H9 (cell line): ENCODE results near the gene MRM3. TPM values are rescaled to one million over a fixed set of nuclear protein-coding genes. Genes with fewer than 3 reads are reported as not detected.
"Not testable (repeated sequence)": the region's sequence is repeated elsewhere in the genome, so short reads cannot be mapped to it uniquely, and the experiment has no call there.

Source experiments
- DNase-seq: peaks from one replicate; pipeline ENCODE4 v3.0.0-alpha.2; 2017
- H2AFZ ChIP-seq: one replicate; pipeline ENCODE4 v1.6.1; 2013; ENCODE audit warnings: mild to moderate bottlenecking, low read length, control low read depth, moderate library complexity
- H2AK5ac ChIP-seq: 2 replicates; pipeline ENCODE4 v1.6.1; 2013; ENCODE audit warnings: low read length, control low read depth, mixed read lengths; ENCODE audit not compliant: insufficient read length
- H2BK120ac ChIP-seq: one replicate; pipeline ENCODE4 v1.6.1; 2013; ENCODE audit warnings: low read depth, mild to moderate bottlenecking, low read length, control low read depth, inconsistent platforms; ENCODE audit not compliant: poor library complexity, severe bottlenecking
- H2BK12ac ChIP-seq: 2 replicates; pipeline ENCODE4 v1.6.1; 2013; ENCODE audit warnings: low read length, control low read depth, mixed read lengths, low read depth; ENCODE audit not compliant: insufficient read length
- H2BK15ac ChIP-seq: 2 replicates; pipeline ENCODE4 v1.6.1; 2013; ENCODE audit warnings: low read depth, low read length, control low read depth
- H2BK20ac ChIP-seq: one replicate; pipeline ENCODE4 v1.6.1; 2013; ENCODE audit warnings: low read depth, mild to moderate bottlenecking, low read length, control low read depth, inconsistent platforms; ENCODE audit not compliant: poor library complexity, severe bottlenecking
- H2BK5ac ChIP-seq: 2 replicates; pipeline ENCODE4 v1.6.1; 2013; ENCODE audit warnings: low read length, control low read depth, mixed read lengths; ENCODE audit not compliant: insufficient read length
- H3K14ac ChIP-seq: 2 replicates; pipeline ENCODE4 v1.6.1; 2013; ENCODE audit warnings: low read length, control low read depth; ENCODE audit not compliant: insufficient read depth
- H3K18ac ChIP-seq: 2 replicates; pipeline ENCODE4 v1.6.1; 2013; ENCODE audit warnings: low read depth, mild to moderate bottlenecking, mixed read lengths, low read length, control low read depth; ENCODE audit not compliant: insufficient read length
- H3K23ac ChIP-seq: 2 replicates; pipeline ENCODE4 v1.6.1; 2013; ENCODE audit warnings: low read length, control low read depth, mixed read lengths, low read depth; ENCODE audit not compliant: insufficient read length
- H3K23me2 ChIP-seq: 2 replicates; pipeline ENCODE4 v1.6.1; 2013; ENCODE audit warnings: low read depth, mild to moderate bottlenecking, mixed read lengths, low read length, control low read depth; ENCODE audit not compliant: insufficient read length, poor library complexity, severe bottlenecking
- H3K27ac ChIP-seq: 2 replicates; pipeline ENCODE4 v1.5.1; 2013; ENCODE audit warnings: low read length, control low read depth, mixed read lengths, low read depth; ENCODE audit not compliant: insufficient read length
- H3K27me3 ChIP-seq: 2 replicates; pipeline ENCODE4 v1.6.1; 2013; ENCODE audit warnings: low read length, control low read depth, inconsistent platforms; ENCODE audit not compliant: insufficient read depth
- H3K4ac ChIP-seq: 2 replicates; pipeline ENCODE4 v1.6.1; 2013; ENCODE audit warnings: low read depth, mild to moderate bottlenecking, control low read depth, inconsistent platforms, low read length, moderate library complexity
- H3K4me1 ChIP-seq: 2 replicates; pipeline ENCODE4 v1.6.1; 2013; ENCODE audit warnings: low read length, control low read depth, inconsistent platforms; ENCODE audit not compliant: insufficient read depth
- H3K4me2 ChIP-seq: 2 replicates; pipeline ENCODE4 v1.6.1; 2013; ENCODE audit warnings: low read length, control low read depth, mixed read lengths; ENCODE audit not compliant: insufficient read length, insufficient read depth
- H3K56ac ChIP-seq: 2 replicates; pipeline ENCODE4 v1.6.1; 2013; ENCODE audit warnings: low read depth, mild to moderate bottlenecking, mixed read lengths, low read length, control low read depth; ENCODE audit not compliant: insufficient read length
- H3K79me1 ChIP-seq: 2 replicates; pipeline ENCODE4 v1.6.1; 2013; ENCODE audit warnings: low read depth, mild to moderate bottlenecking, moderate library complexity, low read length, control low read depth, inconsistent platforms; ENCODE audit not compliant: insufficient read depth, poor library complexity, severe bottlenecking
- H3K79me2 ChIP-seq: 2 replicates; pipeline ENCODE4 v1.6.1; 2013; ENCODE audit warnings: low read length, control low read depth, inconsistent platforms; ENCODE audit not compliant: insufficient read depth
- H3K9ac ChIP-seq: 2 replicates; pipeline ENCODE4 v1.6.1; 2013; ENCODE audit warnings: low read length, control low read depth, mixed read lengths; ENCODE audit not compliant: insufficient read length; ENCODE audit errors: extremely low read depth
- H3K9me3 ChIP-seq: one replicate; pipeline ENCODE4 v1.6.1; 2013; ENCODE audit warnings: low read depth, low read length, inconsistent platforms; ENCODE audit not compliant: control insufficient read depth
- H3T11ph ChIP-seq: one replicate; pipeline ENCODE4 v1.6.1; 2013; ENCODE audit warnings: mild to moderate bottlenecking, low read length, control low read depth, inconsistent platforms
- H4K20me1 ChIP-seq: one replicate; pipeline ENCODE4 v1.6.1; 2013; ENCODE audit not compliant: control insufficient read depth, insufficient read length, insufficient read depth
- H4K5ac ChIP-seq: 2 replicates; pipeline ENCODE4 v1.6.1; 2013; ENCODE audit warnings: low read depth, mild to moderate bottlenecking, mixed read lengths, low read length, control low read depth; ENCODE audit not compliant: insufficient read length
- H4K8ac ChIP-seq: replicated peaks from 2 replicates; pipeline ENCODE4 v1.6.1; 2013; ENCODE audit warnings: low read length, control low read depth, mixed read lengths, low read depth; ENCODE audit not compliant: insufficient read length
- H4K91ac ChIP-seq: 2 replicates; pipeline ENCODE4 v1.6.1; 2013; ENCODE audit warnings: low read depth, mild to moderate bottlenecking, moderate library complexity, mixed read lengths, low read length, control low read depth; ENCODE audit not compliant: insufficient read length
- H3K27ac Mint-ChIP-seq, 3 experiments: 2 replicates in 2 of 3; 3 replicates in 1 of 3; pipeline ENCODE4 v1.8.0; 2020 to 2021; ENCODE audit warnings: mixed read lengths in 3 of 3, mild to moderate bottlenecking in 1 of 3, moderate library complexity in 1 of 3
- H3K27me3 Mint-ChIP-seq: 2 replicates; pipeline ENCODE4 v1.8.0; 2021; ENCODE audit warnings: low read depth, mild to moderate bottlenecking, moderate library complexity, mixed read lengths
- H3K36me3 Mint-ChIP-seq, 3 experiments: 2 replicates in 2 of 3; 3 replicates in 1 of 3; pipeline ENCODE4 v1.8.0; 2020 to 2021; ENCODE audit warnings: low read depth in 3 of 3, mixed read lengths in 3 of 3; ENCODE audit not compliant: insufficient read depth in 1 of 3
- H3K4me1 Mint-ChIP-seq, 2 experiments: 2 replicates each; pipeline ENCODE4 v1.8.0; 2020; ENCODE audit warnings: mixed read lengths in 2 of 2
- H3K4me3 Mint-ChIP-seq, 2 experiments: 2 replicates in 1 of 2; 3 replicates in 1 of 2; pipeline ENCODE4 v1.8.0; 2020 to 2021; ENCODE audit warnings: mild to moderate bottlenecking in 2 of 2, mixed read lengths in 2 of 2, moderate library complexity in 1 of 2
- H3K9me3 Mint-ChIP-seq, 2 experiments: 2 replicates in 1 of 2; 3 replicates in 1 of 2; pipeline ENCODE4 v1.8.0; 2020; ENCODE audit warnings: mild to moderate bottlenecking in 2 of 2, mixed read lengths in 2 of 2, moderate library complexity in 1 of 2
- WGBS: extraction: QIAGEN DNeasy Blood & Tissue Kit; methylation state at CpG from one replicate; pipeline ENCODE4 v1.1.7; 2013; ENCODE audit warnings: missing lambda C conversion rate, low lambda C conversion rate, mixed read lengths; ENCODE audit not compliant: insufficient read length; ENCODE audit errors: extremely low coverage; 5-methylcytosine and 5-hydroxymethylcytosine counted together
- total RNA-seq: library from RNA; stranded (reverse); gene quantifications from 2 replicates; pipeline ENCODE4 v1.2.1, GENCODE V29; 2021
- TF ChIP-seq, protein P1 (sequence below): fragments of 200-600 bp; sonication (generic); conservative IDR thresholded peaks from 3 replicates; pipeline ENCODE4 v1.8.0; 2021; ENCODE audit warnings: antibody characterized with exemption, mild to moderate bottlenecking

Gene MRM3
- total RNA-seq, 1 experiment from 2014 or later: 25.3 TPM

DNA sequence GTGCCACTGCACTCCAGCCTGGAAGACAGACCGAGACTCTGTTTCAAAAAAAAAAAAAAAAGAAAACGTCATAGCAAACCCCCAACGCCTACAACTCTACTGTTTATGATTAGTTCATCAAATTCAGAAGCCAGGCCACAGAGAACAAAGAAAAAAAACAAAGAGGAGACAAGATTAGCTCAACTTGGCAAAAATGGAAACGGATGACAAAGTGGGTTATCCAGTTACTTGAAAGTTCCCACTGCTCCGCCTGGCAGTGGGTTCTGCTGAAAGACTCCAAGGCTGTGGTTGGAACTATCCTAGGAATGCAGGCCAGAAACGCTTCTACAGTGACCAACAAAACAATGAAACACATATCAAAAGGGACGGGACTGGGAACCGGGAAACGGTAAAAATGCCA is 53.1 kb downstream of the MRM3 start:
- H3K4me1 ChIP-seq: peaks cover 2% of the 10 kb centered on the region; the same call in 1 of the 2 replicates
- no peak overlapping the region for H3K14ac ChIP-seq
- H2BK20ac ChIP-seq: no peak overlapping the region
- peaks cover 2% of the 10 kb centered on the region; the same call in 1 of the 2 replicates for H3K79me2 ChIP-seq
- no peak overlapping the region for H4K8ac ChIP-seq
- WGBS: no CpG with 5 or more reads among the region's 9 CpGs
- TF ChIP-seq, protein P1, sequence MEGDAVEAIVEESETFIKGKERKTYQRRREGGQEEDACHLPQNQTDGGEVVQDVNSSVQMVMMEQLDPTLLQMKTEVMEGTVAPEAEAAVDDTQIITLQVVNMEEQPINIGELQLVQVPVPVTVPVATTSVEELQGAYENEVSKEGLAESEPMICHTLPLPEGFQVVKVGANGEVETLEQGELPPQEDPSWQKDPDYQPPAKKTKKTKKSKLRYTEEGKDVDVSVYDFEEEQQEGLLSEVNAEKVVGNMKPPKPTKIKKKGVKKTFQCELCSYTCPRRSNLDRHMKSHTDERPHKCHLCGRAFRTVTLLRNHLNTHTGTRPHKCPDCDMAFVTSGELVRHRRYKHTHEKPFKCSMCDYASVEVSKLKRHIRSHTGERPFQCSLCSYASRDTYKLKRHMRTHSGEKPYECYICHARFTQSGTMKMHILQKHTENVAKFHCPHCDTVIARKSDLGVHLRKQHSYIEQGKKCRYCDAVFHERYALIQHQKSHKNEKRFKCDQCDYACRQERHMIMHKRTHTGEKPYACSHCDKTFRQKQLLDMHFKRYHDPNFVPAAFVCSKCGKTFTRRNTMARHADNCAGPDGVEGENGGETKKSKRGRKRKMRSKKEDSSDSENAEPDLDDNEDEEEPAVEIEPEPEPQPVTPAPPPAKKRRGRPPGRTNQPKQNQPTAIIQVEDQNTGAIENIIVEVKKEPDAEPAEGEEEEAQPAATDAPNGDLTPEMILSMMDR: no peak
- H2BK5ac ChIP-seq: no peak overlapping the region
- H2AFZ ChIP-seq: no peak overlapping the region
- no peak overlapping the region for H2AK5ac ChIP-seq
- no peak overlapping the region for H3T11ph ChIP-seq
- H3K23ac ChIP-seq: no peak overlapping the region
- no peak overlapping the region for H3K4me2 ChIP-seq
- no peaks in the 10 kb centered on the region for H3K23me2 ChIP-seq
- H3K56ac ChIP-seq: no peak overlapping the region
- no peak overlapping the region for H2BK12ac ChIP-seq
- H4K20me1 ChIP-seq: no peaks in the 10 kb centered on the region
- no peak overlapping the region for H2BK15ac ChIP-seq
- Mint-ChIP-seq H3K27ac (peak overlapping the region; percentile 31 to 97 (median 88); a peak in 6 of 7 replicates), H3K4me1 (peaks cover 11% of the 10 kb centered on the region in 2 experiments), H3K9me3 (peaks cover 0 to 3% of the 10 kb centered on the region in 2 experiments; a peak in 2 of 5 replicates), H3K4me3 (no peak overlapping the region), H3K27me3 (no peaks in the 10 kb centered on the region), H3K36me3 (peaks cover 9 to 10% (median 9%) of the 10 kb centered on the region in 3 experiments; a peak in 5 of 7 replicates)
- H3K9ac ChIP-seq: no peak overlapping the region
- H4K91ac ChIP-seq: no peak overlapping the region
- H3K79me1 ChIP-seq: no peaks in the 10 kb centered on the region
- no peaks in the 10 kb centered on the region for H3K9me3 ChIP-seq
- H3K18ac ChIP-seq: no peak overlapping the region
- H3K4ac ChIP-seq: no peak overlapping the region
- H2BK120ac ChIP-seq: no peak overlapping the region
- DNase-seq: peak; percentile 74
- no peak overlapping the region for H3K27ac ChIP-seq
- H4K5ac ChIP-seq: no peak overlapping the region
- H3K27me3 ChIP-seq: no peaks in the 10 kb centered on the region

DNA sequence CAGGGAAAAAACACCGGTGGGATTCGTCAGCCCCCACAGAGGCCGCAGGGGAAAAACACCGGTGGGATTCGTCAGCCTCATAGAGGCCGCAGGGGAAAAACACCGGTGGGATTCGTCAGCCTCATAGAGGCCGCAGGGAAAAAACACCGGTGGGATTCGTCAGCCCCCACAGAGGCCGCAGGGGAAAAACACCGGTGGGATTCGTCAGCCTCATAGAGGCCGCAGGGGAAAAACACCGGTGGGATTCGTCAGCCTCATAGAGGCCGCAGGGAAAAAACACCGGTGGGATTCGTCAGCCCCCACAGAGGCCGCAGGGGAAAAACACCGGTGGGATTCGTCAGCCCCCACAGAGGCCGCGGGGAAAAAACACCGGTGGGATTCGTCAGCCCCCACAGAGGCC is 53.6 kb downstream of the MRM3 start:
- not testable (repeated sequence) for H3K4me3 Mint-ChIP-seq, H3T11ph ChIP-seq, H3K27me3 Mint-ChIP-seq, H3K56ac ChIP-seq, H3K4me2 ChIP-seq, H3K27ac ChIP-seq, H3K23ac ChIP-seq, H2BK20ac ChIP-seq, H4K20me1 ChIP-seq, H3K36me3 Mint-ChIP-seq, H2BK12ac ChIP-seq, H3K4me1 ChIP-seq, H3K79me1 ChIP-seq, H4K91ac ChIP-seq, H3K18ac ChIP-seq, H4K8ac ChIP-seq, H2BK15ac ChIP-seq, H2AK5ac ChIP-seq, H4K5ac ChIP-seq, H3K79me2 ChIP-seq, H2BK120ac ChIP-seq, H3K14ac ChIP-seq, H3K27me3 ChIP-seq, H3K4ac ChIP-seq, H3K9me3 ChIP-seq, DNase-seq, H3K9ac ChIP-seq, H3K23me2 ChIP-seq, H2AFZ ChIP-seq, H2BK5ac ChIP-seq, H3K9me3 Mint-ChIP-seq
- H3K27ac Mint-ChIP-seq: peak overlapping the region in 1 of 3 experiments; percentile 97; a peak in 2 of 7 replicates
- WGBS: no CpG with 5 or more reads among the region's 27 CpGs
- H3K4me1 Mint-ChIP-seq: peaks cover 11% of the 10 kb centered on the region in 2 experiments
